Measurements from ENCODE around the gene FOXO3. TPM values are rescaled to one million over a fixed set of nuclear protein-coding genes. Genes with fewer than 3 reads are reported as not detected.

FOXO3 gene
- total RNA-seq, 1 donor from 2014 or later, result 91.5 TPM

- H3K27ac ChIP-seq, result no peak overlapping the region
- no peaks in the 10 kb centered on the region for H3K4me1 ChIP-seq
- no peaks in the 10 kb centered on the region for H3K36me3 ChIP-seq
- no peaks in the 10 kb centered on the region for H3K9me3 ChIP-seq
- H3K27me3 ChIP-seq, result no peaks in the 10 kb centered on the region
- no peak for TF ChIP-seq CTCF (IDR thresholded peaks at IDR 0.05)
- no peak overlapping the region for H3K4me3 ChIP-seq
- intact Hi-C loops (cut with DNase I), result no loop called here
- DNase-seq (ENCODE audit: low spot score in 2 of 2), result peak in 1 of 2 donors; percentile 37
These were observed 160.6 kb downstream of the FOXO3 start for GRCh38 chr6:108721286-108721685.

GRCh38 chr6:108723594-108723993 is 162.9 kb downstream of the FOXO3 start:
- Histone ChIP-seq H3K4me1 (no peaks in the 10 kb centered on the region), H3K27ac (no peak overlapping the region), H3K9me3 (no peaks in the 10 kb centered on the region), H3K4me3 (no peak overlapping the region), H3K27me3 (no peaks in the 10 kb centered on the region), H3K36me3 (no peaks in the 10 kb centered on the region)
- intact Hi-C loops (cut with DNase I), result no loop called here
- no peak for DNase-seq (ENCODE audit: low spot score in 2 of 2)
- TF ChIP-seq CTCF (IDR thresholded peaks at IDR 0.05), result no peak

- H3K4me3 ChIP-seq, result no peak overlapping the region
- no peak for TF ChIP-seq CTCF (IDR thresholded peaks at IDR 0.05)
- H3K27me3 ChIP-seq, result no peaks in the 10 kb centered on the region
- peak in 1 of 2 donors; percentile 13 for DNase-seq (ENCODE audit: low spot score in 2 of 2)
- H3K9me3 ChIP-seq, result no peaks in the 10 kb centered on the region
- peaks cover 0 to 3% of the 10 kb centered on the region in 2 donors for H3K4me1 ChIP-seq
- no peak overlapping the region for H3K27ac ChIP-seq
- intact Hi-C loops (cut with DNase I), result no loop called here
- no peaks in the 10 kb centered on the region for H3K36me3 ChIP-seq
These were observed 166.1 kb downstream of the FOXO3 start for GRCh38 chr6:108726726-108727339.

- Histone ChIP-seq H3K36me3 (no peaks in the 10 kb centered on the region), H3K4me1 (peaks cover 0 to 3% of the 10 kb centered on the region in 2 donors), H3K27me3 (no peaks in the 10 kb centered on the region), H3K27ac (no peak overlapping the region), H3K4me3 (no peak overlapping the region), H3K9me3 (no peaks in the 10 kb centered on the region)
- TF ChIP-seq CTCF (IDR thresholded peaks at IDR 0.05), result no peak
- intact Hi-C loops (cut with DNase I), result no loop called here
- peak in 1 of 2 donors; percentile 34 for DNase-seq (ENCODE audit: low spot score in 2 of 2)
These were observed 167.4 kb downstream of the FOXO3 start for GRCh38 chr6:108727966-108728730.

- DNase-seq (ENCODE audit: low spot score in 2 of 2), result peak in 1 of 2 donors; percentile 53
- no peaks in the 10 kb centered on the region for H3K27me3 ChIP-seq
- no peak for TF ChIP-seq CTCF (IDR thresholded peaks at IDR 0.05)
- H3K9me3 ChIP-seq, result no peaks in the 10 kb centered on the region
- no peak overlapping the region for H3K27ac ChIP-seq
- no peak overlapping the region for H3K4me3 ChIP-seq
- intact Hi-C loops (cut with DNase I), result no loop called here
- H3K36me3 ChIP-seq, result no peaks in the 10 kb centered on the region
- H3K4me1 ChIP-seq, result peaks cover 0 to 3% of the 10 kb centered on the region in 2 donors
These were observed 168.1 kb downstream of the FOXO3 start for GRCh38 chr6:108728826-108729225.
